ENCODE measurements around the gene TMEM253.

TMEM253 gene

GRCh38 chr14:21106176-21106497, 5.3 kb downstream of the TMEM253 start:
- no peak for DNase-seq

GRCh38 chr14:21106498-21107282, 5.8 kb downstream of the TMEM253 start:
- peak; percentile 87 for DNase-seq

GRCh38 chr14:21107283-21107800, 6.5 kb downstream of the TMEM253 start:
- peak; percentile 40 for DNase-seq

- DNase-seq, result no peak
Measured at GRCh38 chr14:21108791-21109190, 7.9 kb downstream of the TMEM253 start.

- no peak for DNase-seq
Measured at GRCh38 chr14:21109377-21110138, 8.7 kb downstream of the TMEM253 start.

- no peak for DNase-seq
Measured at GRCh38 chr14:21112255-21112654, 11.4 kb downstream of the TMEM253 start.

GRCh38 chr14:21113369-21113768, 12.5 kb downstream of the TMEM253 start:
- no peak for DNase-seq

GRCh38 chr14:21118933-21119332, 18.1 kb downstream of the TMEM253 start:
- no peak for DNase-seq

GRCh38 chr14:21120686-21121085, 19.8 kb downstream of the TMEM253 start:
- no peak for DNase-seq

- DNase-seq, result no peak
Measured at GRCh38 chr14:21121122-21121521, 20.3 kb downstream of the TMEM253 start.

- DNase-seq, result no peak
Measured at GRCh38 chr14:21123429-21123828, 22.6 kb downstream of the TMEM253 start.

- DNase-seq, result no peak
Measured at GRCh38 chr14:21133901-21134300, 33.0 kb downstream of the TMEM253 start.

- peak; percentile 12 for DNase-seq
Measured at GRCh38 chr14:21136024-21136423, 35.2 kb downstream of the TMEM253 start.

- DNase-seq, result no peak
Measured at GRCh38 chr14:21142357-21142756, 41.5 kb downstream of the TMEM253 start.

GRCh38 chr14:21145437-21145836, 44.6 kb downstream of the TMEM253 start:
- DNase-seq, result no peak

- DNase-seq, result no peak
Measured at GRCh38 chr14:21149641-21150367, 48.9 kb downstream of the TMEM253 start.

Data from NCI-H1694 treated with DMSO at 0.1 percent for 48 hours (cell line).